ENCODE measurements around the gene ELMO1. TPM values are rescaled to one million over a fixed set of nuclear protein-coding genes. Genes with fewer than 3 reads are reported as not detected.

Gene ELMO1
- total RNA-seq, 2 donors from 2014 or later = 160 to 169 TPM

GRCh38 chr7:37205451-37205850 is 243.2 kb downstream of the ELMO1 start:
- no peaks in the 10 kb centered on the region for H3K27me3 Mint-ChIP-seq
- no peak for ATAC-seq
- no peak overlapping the region for H3K27ac Mint-ChIP-seq
- H3K9me3 ChIP-seq (ENCODE audit: control insufficient read depth, low read length, poor library complexity, severe bottlenecking) = no peaks in the 10 kb centered on the region
- no peak overlapping the region for H3K4me3 Mint-ChIP-seq
- H3K4me1 Mint-ChIP-seq = peaks cover 7% of the 10 kb centered on the region
- peaks cover 2% of the 10 kb centered on the region for H3K36me3 Mint-ChIP-seq (ENCODE audit: low read depth)
- DNase-seq = no peak

GRCh38 chr7:37201876-37202198 is 246.8 kb downstream of the ELMO1 start:
- no peak for DNase-seq
- Mint-ChIP-seq H3K4me1 (peaks cover 5% of the 10 kb centered on the region), H3K4me3 (no peak overlapping the region), H3K36me3 (ENCODE audit: low read depth) (peaks cover 2% of the 10 kb centered on the region), H3K27me3 (no peaks in the 10 kb centered on the region), H3K27ac (no peak overlapping the region)
- no peak for ATAC-seq
- H3K9me3 ChIP-seq (ENCODE audit: control insufficient read depth, low read length, poor library complexity, severe bottlenecking) = no peaks in the 10 kb centered on the region

GRCh38 chr7:37201003-37201875 is 247.4 kb downstream of the ELMO1 start:
- no peak overlapping the region for H3K4me3 Mint-ChIP-seq
- H3K27me3 Mint-ChIP-seq = no peaks in the 10 kb centered on the region
- DNase-seq = peak in 1 of 3 donors; percentile 19
- peaks cover 2% of the 10 kb centered on the region for H3K36me3 Mint-ChIP-seq (ENCODE audit: low read depth)
- peak; percentile 41 for ATAC-seq
- H3K9me3 ChIP-seq (ENCODE audit: control insufficient read depth, low read length, poor library complexity, severe bottlenecking) = no peaks in the 10 kb centered on the region
- no peak overlapping the region for H3K27ac Mint-ChIP-seq
- H3K4me1 Mint-ChIP-seq = peaks cover 5% of the 10 kb centered on the region

GRCh38 chr7:37198906-37199485 is 249.7 kb downstream of the ELMO1 start:
- H3K4me1 Mint-ChIP-seq = peaks cover 11% of the 10 kb centered on the region
- DNase-seq (peak; percentile 48 to 65 (median 53)), ATAC-seq (peak; percentile 81)
- no peaks in the 10 kb centered on the region for H3K27me3 Mint-ChIP-seq
- no peak overlapping the region for H3K4me3 Mint-ChIP-seq
- no peak overlapping the region for H3K27ac Mint-ChIP-seq
- H3K36me3 Mint-ChIP-seq (ENCODE audit: low read depth) = peaks cover 8% of the 10 kb centered on the region
- H3K9me3 ChIP-seq (ENCODE audit: control insufficient read depth, low read length, poor library complexity, severe bottlenecking) = no peaks in the 10 kb centered on the region

- DNase-seq = no peak
- peaks cover 18% of the 10 kb centered on the region for H3K4me1 Mint-ChIP-seq
- no peak for ATAC-seq
- H3K27me3 Mint-ChIP-seq = no peaks in the 10 kb centered on the region
- no peak overlapping the region for H3K4me3 Mint-ChIP-seq
- peaks cover 6% of the 10 kb centered on the region for H3K36me3 Mint-ChIP-seq (ENCODE audit: low read depth)
- no peak overlapping the region for H3K27ac Mint-ChIP-seq
- H3K9me3 ChIP-seq (ENCODE audit: control insufficient read depth, low read length, poor library complexity, severe bottlenecking) = no peaks in the 10 kb centered on the region
These were observed 250.4 kb downstream of the ELMO1 start for GRCh38 chr7:37198041-37198905.

- Mint-ChIP-seq H3K36me3 (ENCODE audit: low read depth) (peaks cover 6% of the 10 kb centered on the region), H3K27me3 (no peaks in the 10 kb centered on the region), H3K4me1 (peaks cover 20% of the 10 kb centered on the region), H3K4me3 (no peak overlapping the region), H3K27ac (no peak overlapping the region)
- DNase-seq = no peak
- H3K9me3 ChIP-seq (ENCODE audit: control insufficient read depth, low read length, poor library complexity, severe bottlenecking) = no peaks in the 10 kb centered on the region
- no peak for ATAC-seq
These were observed 251.6 kb downstream of the ELMO1 start for GRCh38 chr7:37197108-37197507.

GRCh38 chr7:37196676-37197075 is 252.0 kb downstream of the ELMO1 start:
- no peaks in the 10 kb centered on the region for H3K27me3 Mint-ChIP-seq
- H3K27ac Mint-ChIP-seq = no peak overlapping the region
- no peak overlapping the region for H3K4me3 Mint-ChIP-seq
- H3K36me3 Mint-ChIP-seq (ENCODE audit: low read depth) = peaks cover 6% of the 10 kb centered on the region
- DNase-seq = no peak
- H3K4me1 Mint-ChIP-seq = peaks cover 20% of the 10 kb centered on the region
- ATAC-seq = no peak
- no peaks in the 10 kb centered on the region for H3K9me3 ChIP-seq (ENCODE audit: control insufficient read depth, low read length, poor library complexity, severe bottlenecking)

GRCh38 chr7:37195388-37195787 is 253.3 kb downstream of the ELMO1 start:
- ATAC-seq = no peak
- no peaks in the 10 kb centered on the region for H3K9me3 ChIP-seq (ENCODE audit: control insufficient read depth, low read length, poor library complexity, severe bottlenecking)
- Mint-ChIP-seq H3K4me3 (no peak overlapping the region), H3K4me1 (peaks cover 20% of the 10 kb centered on the region), H3K27ac (peak overlapping the region; percentile 78), H3K27me3 (no peaks in the 10 kb centered on the region), H3K36me3 (ENCODE audit: low read depth) (peaks cover 6% of the 10 kb centered on the region)
- no peak for DNase-seq

GRCh38 chr7:37194943-37195342 is 253.7 kb downstream of the ELMO1 start:
- no peaks in the 10 kb centered on the region for H3K27me3 Mint-ChIP-seq
- peaks cover 20% of the 10 kb centered on the region for H3K4me1 Mint-ChIP-seq
- H3K4me3 Mint-ChIP-seq = no peak overlapping the region
- peak overlapping the region; percentile 78 for H3K27ac Mint-ChIP-seq
- H3K9me3 ChIP-seq (ENCODE audit: control insufficient read depth, low read length, poor library complexity, severe bottlenecking) = no peaks in the 10 kb centered on the region
- peaks cover 6% of the 10 kb centered on the region for H3K36me3 Mint-ChIP-seq (ENCODE audit: low read depth)
- no peak for DNase-seq
- no peak for ATAC-seq

GRCh38 chr7:37193775-37194135 is 254.9 kb downstream of the ELMO1 start:
- Mint-ChIP-seq H3K4me1 (peaks cover 20% of the 10 kb centered on the region), H3K4me3 (no peak overlapping the region), H3K27me3 (no peaks in the 10 kb centered on the region), H3K36me3 (ENCODE audit: low read depth) (peaks cover 6% of the 10 kb centered on the region), H3K27ac (peak overlapping the region; percentile 78)
- no peak for ATAC-seq
- no peak for DNase-seq
- no peaks in the 10 kb centered on the region for H3K9me3 ChIP-seq (ENCODE audit: control insufficient read depth, low read length, poor library complexity, severe bottlenecking)

GRCh38 chr7:37193087-37193774 is 255.4 kb downstream of the ELMO1 start:
- no peak overlapping the region for H3K27ac Mint-ChIP-seq
- H3K36me3 Mint-ChIP-seq (ENCODE audit: low read depth) = peaks cover 6% of the 10 kb centered on the region

GRCh38 chr7:37191797-37192196 is 256.9 kb downstream of the ELMO1 start:
- no peak for DNase-seq
- Mint-ChIP-seq H3K27ac (peak overlapping the region; percentile 11), H3K27me3 (no peaks in the 10 kb centered on the region), H3K36me3 (ENCODE audit: low read depth) (peaks cover 6% of the 10 kb centered on the region), H3K4me1 (peaks cover 22% of the 10 kb centered on the region), H3K4me3 (no peak overlapping the region)
- no peak for ATAC-seq
- H3K9me3 ChIP-seq (ENCODE audit: control insufficient read depth, low read length, poor library complexity, severe bottlenecking) = no peaks in the 10 kb centered on the region

More at GRCh38 chr7:37193087-37193774, 255.4 kb downstream of the ELMO1 start:
- Mint-ChIP-seq H3K4me3 (no peak overlapping the region), H3K4me1 (peaks cover 20% of the 10 kb centered on the region), H3K27me3 (no peaks in the 10 kb centered on the region)
- DNase-seq (no peak), ATAC-seq (no peak)
- no peaks in the 10 kb centered on the region for H3K9me3 ChIP-seq (ENCODE audit: control insufficient read depth, low read length, poor library complexity, severe bottlenecking)

- no peak overlapping the region for H3K4me3 Mint-ChIP-seq
- H3K9me3 ChIP-seq (ENCODE audit: control insufficient read depth, low read length, poor library complexity, severe bottlenecking) = no peaks in the 10 kb centered on the region
- peaks cover 7% of the 10 kb centered on the region for H3K4me1 Mint-ChIP-seq
- peak overlapping the region; percentile 43 for H3K27ac Mint-ChIP-seq
- no peaks in the 10 kb centered on the region for H3K27me3 Mint-ChIP-seq
- DNase-seq = no peak
- no peaks in the 10 kb centered on the region for H3K36me3 Mint-ChIP-seq (ENCODE audit: low read depth)
- ATAC-seq = no peak
These were observed 261.5 kb downstream of the ELMO1 start for GRCh38 chr7:37187179-37187578.

Measured in T-helper 17 cell (primary cell).